HCT116 (cell line): ENCODE data around the gene DNAJC5.

Experiments used
- POLR2A ChIP-seq: IDR thresholded peaks from 2 replicates; pipeline ENCODE4 v1.7.0; 2011; ENCODE audit warnings: borderline replicate concordance; ENCODE audit not compliant: insufficient read depth, insufficient read length; ENCODE audit errors: extremely low read depth
- POLR2AphosphoS5 ChIP-seq: IDR thresholded peaks from 2 replicates; pipeline ENCODE4 v1.6.1; 2011; ENCODE audit warnings: mild to moderate bottlenecking, low read depth, low read length, moderate library complexity
- ZFX ChIP-seq: fragments of 450-650 bp; IDR thresholded peaks from 2 replicates; pipeline ENCODE4 v1.6.1; 2017

GRCh38 chr20:63898882-63899558 lies 4.1 kb downstream of the DNAJC5 start:
- no peak for TF ChIP-seq POLR2A
- no peak for TF ChIP-seq ZFX
- no peak for TF ChIP-seq POLR2AphosphoS5
